Measurements from ENCODE around the gene FOXP4.

FOXP4 gene

DNA sequence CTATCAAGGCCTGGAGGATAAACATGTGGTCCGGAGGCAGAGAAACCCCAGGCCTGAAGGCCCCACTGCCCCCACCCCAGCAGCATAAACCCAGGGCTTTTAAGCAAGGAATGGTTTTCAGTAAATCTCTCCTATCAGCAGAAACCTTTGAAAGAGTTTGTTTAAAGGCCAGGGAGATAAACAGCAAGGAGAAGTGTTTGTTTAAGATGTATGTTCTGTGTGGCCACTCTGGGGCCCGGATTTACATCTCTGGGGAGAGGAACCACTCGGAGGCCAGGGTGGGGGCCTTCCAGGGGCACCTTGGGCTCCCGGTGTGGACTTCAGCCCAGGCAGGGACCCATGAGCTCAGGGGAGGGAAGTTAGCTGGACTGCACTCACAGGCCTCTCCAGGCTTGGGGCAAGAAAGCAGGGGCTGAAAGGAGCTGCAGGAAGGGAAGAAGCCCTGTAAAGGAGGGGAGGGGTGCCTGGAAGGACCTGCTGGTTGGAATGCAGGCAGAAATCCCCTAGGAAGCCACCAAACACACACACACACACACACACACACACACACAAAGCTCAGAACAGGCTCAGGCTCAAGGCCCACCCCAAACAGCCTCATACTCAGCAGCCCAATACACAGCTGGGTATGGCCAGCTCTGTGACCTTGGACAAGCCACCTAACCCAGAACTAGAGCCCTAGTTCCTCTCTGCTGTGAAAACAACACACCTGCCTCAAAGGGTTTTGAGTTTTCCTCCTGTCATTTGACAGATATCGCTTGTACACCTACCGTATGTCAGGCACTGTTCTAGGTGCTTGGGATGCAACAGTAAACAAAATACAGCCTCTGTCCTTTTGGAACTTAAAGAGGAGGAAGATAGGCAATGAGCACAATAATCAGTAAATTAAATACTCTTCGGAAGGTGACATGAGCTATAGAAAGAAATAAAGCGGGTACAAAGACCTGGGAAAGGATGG, 26.2 kb upstream of the FOXP4 start:
- no peak for DNase-seq (ENCODE audit: low read depth)

DNA sequence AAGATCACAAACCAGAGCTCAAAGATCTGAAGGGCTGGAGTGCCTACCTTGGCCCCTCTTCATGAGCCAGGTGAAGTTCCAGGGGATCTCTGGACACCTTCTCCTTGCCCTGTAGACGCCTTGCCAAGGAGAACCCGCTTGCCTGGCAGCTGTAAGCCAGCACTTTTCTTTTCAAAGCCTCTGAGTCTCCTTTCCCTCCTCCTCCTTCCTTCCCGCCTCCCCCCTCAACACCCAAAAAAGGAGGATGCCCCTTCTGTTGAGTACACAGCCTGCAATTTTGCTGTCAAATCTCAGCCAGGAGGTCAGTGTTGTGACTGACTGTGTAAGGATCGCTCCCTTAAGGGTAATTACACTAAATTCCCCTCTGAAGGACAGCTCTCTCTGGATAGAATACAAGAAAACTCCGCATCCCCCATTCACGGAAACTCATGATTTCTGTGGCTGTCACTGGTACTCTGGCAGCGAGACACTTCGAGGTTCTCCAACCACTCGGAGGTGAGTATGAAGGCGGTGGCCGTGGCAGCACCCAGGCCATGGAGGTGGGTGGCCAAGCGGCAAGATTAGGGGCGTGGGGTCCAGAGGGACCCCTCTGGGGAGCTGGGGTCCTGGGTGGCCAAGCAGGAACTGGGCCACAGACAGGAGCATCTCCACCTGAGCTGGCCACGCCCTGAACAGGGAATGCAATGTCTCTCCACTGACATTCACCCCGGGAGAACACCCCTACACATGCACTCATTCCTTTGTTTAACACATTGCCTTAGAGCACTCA, 23.2 kb upstream of the FOXP4 start:
- no peak for DNase-seq (ENCODE audit: low read depth)

DNA sequence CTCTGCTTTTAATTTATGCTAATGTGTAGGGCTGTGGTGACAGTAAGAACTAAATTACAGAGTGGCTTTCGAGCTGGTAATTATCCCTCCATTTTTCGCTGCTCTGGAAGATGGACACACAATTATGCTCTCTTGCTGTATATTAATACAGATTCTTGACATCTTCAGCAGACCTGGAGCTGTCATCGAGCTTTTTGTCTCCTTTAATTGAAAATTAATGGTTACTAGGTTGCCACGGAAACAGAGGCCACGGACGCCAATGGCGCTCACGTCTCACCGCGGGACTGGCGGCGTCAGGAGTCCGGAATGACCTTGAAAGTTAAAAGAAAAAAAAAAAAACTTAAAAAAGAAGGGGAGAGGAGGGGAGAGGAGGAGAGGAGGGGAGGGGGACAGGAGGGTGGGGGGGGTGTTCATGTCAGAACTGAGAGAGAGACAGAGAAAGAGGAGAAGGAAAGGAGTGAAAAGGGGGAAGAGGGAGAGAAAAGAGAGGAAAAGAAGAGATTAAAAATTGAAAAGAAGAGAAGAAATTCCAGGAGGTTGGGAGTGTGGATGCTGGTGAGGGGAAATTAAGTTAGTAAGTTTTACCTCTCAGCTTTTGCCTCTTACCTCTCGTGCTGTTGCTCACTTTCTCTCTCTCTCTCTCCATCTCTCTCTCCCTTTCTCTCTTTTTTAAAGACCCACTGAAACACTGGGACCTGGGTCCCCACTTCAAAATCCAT, 22.1 kb upstream of the FOXP4 start:
- no peak for DNase-seq (ENCODE audit: low read depth)

DNA sequence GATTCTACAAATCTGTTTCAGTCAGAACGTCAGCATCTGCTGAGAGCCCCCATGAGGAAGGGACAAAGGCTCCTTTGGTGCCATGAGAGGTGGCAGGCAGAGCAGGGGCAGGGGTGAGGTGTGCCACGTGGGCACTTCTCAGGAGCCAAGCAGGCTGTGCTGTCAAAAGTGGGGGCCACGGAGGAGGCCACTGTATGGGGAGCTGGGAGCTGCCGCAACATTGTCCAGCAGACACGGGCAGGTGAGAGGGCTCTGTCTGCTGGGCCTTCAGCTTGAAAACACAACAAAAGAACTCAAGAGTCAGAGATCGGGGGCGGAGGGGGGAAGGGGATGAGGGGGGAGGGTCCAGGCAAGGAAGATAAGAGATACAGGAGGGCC, 21.6 kb upstream of the FOXP4 start:
- no peak for DNase-seq (ENCODE audit: low read depth)

DNA sequence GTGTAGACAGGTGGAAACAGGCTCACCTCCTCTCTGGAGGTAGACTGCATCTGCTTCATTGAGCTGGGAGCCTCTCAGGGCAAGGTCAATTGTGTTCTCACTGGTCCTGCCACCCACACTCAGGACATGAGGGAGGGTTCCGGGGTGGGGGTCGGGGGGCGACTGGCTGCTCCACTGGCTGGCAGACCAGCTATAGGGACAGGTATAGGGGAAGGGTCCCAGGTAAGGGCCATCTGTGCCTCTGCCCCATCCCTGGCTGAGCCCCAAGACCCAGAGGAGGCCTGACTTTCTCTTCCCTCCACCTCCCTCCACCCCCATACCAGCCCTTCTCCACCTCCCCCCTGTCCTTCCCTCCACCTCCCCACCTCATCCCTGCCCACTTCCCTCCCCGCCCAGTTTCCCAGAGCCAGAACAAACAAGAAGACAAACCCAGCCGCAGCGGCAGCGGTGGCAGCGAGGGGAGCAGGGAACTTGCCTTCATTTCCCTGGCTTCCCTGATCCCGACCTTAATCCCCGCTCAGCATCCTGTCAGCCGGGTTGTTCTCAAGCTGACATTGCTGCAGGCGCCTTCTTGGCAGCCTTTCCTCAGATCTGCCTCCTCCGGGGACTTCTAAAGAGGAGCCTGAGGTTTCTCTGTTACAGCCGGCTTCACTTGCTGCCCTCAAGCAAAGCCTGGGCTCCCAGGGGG, 18.3 kb upstream of the FOXP4 start:
- DNase-seq (ENCODE audit: low read depth): no peak

DNA sequence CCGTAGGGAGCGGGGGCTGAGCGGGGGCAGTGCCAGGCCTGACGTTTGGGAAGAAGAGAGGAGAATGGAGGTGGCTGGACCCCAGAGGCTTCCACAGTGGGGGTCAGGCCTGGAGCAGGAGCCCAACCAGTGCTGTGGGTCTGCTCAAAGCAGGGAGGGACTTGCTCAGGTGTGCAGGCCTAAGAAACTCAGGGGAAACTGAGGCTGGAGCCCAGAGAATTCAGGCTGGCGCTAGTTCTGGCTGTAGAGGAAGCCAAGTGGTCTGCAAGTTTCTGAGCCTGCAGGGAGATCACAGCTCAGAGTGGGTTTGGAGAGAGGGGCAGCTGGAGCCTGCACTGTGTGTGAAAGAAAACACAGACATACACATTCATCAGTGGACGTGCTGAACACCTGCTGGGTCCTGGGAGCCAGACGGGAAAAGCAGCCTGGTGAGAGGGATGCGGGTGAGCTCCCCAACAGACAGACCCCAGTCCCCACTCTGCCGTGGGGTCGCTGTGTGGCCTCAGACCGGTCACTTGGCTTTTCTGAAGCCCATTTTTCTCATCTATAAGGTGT, 17.7 kb upstream of the FOXP4 start:
- DNase-seq (ENCODE audit: low read depth): no peak

DNA sequence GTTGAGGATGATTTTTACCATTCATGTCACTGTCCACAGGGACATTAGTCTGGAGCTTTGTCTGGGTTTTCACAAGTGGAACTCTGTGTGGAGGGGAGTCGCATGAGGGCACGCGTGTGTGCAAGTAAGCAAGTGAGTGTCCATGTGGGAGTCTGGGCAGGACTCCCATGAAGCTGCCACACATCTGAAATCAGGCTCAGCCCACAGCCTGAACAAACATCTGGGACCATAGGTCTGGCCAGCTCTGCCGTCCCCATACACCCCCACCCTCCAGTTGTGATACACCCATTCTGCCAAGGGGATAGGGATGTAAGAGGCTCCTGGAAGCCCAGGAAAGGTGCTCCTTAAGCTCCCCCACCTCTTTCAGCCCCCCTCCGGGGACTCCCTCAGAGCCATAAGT, 17.1 kb upstream of the FOXP4 start:
- no peak for DNase-seq (ENCODE audit: low read depth)

DNA sequence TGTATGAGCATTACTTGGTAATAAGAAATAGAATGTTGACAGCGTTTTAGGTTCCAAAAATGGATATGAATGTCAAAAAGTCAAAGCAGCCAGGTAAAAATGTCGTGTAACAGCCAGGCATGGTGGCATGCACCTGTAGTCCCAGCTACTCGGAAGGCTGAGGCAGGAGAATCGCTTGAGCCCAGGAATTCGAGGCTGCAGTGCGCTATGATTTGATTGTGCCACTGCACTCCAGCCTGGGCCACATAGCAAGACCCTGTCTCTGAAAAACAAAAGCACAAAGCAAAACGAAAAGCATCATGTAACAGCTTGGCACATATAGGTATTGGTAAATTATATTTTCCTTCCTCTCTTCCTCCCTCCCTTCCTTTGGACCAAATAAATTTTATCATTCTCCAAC, 16.2 kb upstream of the FOXP4 start:
- DNase-seq (ENCODE audit: low read depth): no peak

DNA sequence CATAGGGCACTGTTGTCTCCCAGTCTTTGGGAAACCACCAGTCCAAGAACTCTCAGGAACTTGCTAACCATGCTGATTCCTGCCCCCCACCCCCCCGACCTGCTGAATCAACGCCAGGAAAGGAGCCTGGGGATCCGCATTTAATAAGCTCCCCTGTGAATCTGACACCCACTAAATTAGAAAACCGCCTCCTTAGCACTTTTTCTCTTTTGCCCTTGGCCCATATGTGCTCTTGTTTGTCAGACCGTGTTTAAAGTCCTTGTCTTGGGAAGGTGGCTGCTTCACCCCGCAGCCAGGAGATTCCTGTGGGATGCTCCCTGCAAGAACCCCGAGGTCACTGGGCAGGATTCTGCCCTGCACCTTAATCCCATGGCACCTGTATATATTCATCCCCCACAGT, 15.7 kb upstream of the FOXP4 start:
- no peak for DNase-seq (ENCODE audit: low read depth)

DNA sequence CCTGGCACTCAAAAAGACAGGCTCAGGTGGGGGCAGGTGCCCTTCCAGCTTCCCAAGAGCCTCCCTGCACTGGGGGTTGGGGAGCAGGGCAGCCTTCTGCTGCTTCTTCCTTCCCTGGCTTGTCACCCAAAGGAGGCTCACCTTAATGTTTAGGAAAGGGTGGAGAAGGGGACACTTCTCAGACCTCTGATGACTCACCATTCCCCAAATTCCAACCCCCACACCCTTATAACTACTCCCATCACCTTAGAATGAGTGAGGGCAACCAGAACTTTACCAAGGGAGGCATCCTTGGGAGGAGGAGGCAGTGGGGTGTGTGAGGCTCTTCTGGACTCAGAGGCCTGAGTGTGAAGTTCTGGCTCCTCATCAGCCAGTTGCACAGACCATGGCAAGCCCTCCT, 15.2 kb upstream of the FOXP4 start:
- DNase-seq (ENCODE audit: low read depth): no peak

DNA sequence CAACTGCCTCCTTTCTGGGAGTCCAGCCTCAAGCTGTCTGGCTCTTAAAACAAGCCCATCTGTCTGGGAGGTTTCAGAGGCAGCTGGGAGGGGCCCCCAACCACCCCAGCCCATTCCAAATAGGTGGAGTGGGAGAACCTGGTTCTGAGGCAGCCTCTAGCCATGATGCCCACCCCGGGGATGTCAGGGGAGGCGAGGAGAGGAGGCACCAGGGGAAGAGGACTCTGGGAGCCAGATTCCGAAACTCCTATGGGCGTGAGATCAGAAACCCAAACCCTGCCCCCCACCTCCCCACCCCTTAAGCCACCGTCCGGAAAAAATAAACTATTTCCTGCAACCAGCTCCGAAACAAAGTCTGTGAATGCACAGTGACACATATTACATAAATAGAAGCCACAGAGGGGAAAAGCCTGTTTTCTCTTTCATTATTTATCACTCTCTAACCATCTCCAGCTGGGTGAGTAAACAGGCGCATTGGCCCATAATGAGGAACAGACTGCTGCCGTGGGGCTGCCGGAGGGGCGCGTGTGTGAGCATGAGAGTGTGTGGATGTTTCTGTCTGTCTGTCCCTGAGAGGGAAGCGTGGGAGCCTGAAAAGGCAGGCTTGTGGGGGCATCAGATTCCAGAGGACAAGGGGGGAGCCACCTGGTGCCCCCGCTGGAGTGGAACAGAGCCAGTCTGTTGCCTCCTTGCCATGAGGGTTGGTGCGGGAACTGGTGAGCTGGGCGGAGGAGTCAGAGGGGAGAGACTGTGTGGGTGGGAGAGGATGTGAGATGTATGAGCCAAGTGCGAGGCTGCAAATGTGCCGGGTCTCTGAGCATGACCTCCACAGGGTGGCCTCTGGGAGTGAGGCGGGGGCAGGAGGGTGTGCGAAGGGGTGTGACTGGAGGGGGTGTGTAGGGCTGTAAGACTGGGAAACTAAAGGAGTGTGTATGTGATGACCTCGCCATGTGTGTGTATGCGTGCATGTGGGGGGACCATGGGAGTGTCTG, 14.3 kb upstream of the FOXP4 start:
- DNase-seq (ENCODE audit: low read depth): no peak

DNA sequence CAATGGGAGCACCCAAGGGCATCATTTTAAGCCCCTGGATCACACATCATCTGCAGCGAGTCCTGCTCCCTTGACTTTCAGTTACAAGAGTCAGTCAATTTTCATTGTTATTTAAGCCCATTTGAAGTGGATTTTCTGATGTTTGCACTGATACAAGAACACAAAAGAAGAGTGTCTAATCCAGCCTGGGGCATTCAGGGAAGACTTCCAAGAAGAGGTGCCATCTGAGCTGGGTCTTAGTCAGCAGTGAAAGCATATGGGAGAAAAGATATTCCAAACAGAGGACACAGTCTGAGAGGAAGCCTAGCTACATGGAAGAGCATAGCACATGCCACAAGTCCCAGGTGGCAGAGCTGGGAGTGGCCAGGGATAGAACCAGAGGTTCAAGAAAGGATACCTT, 10.4 kb upstream of the FOXP4 start:
- DNase-seq (ENCODE audit: low read depth): no peak

DNA sequence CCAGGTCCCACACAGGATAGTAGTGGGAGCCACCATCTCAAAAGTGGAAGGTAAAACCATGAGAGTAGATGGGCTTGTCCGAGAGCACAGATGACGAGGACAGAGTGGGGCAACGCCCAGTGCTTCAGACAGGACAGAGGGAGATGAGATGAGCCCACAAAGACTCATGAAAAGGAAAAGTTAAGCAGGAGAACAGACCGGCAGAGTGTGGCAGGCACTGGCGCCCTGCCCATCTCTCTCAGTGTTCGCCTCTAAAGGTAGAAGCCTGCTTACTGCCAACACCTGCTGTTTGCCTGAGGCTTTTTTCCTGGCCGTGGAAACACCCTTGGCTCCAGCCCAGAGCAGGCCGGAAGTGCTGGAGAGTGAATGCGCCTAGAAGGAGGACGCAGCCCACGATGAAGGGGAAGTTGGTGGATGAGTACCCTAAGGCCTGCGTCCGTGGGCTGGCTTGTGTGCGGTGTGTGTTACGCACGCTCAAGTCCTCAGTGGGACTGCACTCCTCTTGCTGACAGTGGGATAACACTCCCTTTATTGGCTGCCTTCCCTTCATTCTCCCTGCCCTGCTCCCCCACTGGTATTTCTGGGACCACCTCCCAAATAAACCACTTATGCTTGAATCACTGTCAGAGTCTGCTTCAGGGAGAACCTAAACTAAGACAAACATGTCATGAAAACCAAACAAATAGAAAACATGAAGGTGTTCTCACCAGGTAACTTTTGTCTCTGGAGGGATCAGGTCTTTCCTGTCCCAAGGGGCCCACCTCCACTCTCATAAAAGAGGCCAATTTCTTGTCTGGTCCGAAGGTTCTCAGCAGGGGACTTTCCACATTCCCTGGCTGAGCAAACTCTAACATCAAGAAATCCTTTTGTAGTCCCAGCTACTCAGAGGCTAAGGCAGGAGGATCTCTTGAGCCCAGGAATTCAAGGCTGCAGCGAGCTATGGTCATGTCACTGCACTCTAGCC, 9.1 kb upstream of the FOXP4 start:
- DNase-seq (ENCODE audit: low read depth): no peak

DNA sequence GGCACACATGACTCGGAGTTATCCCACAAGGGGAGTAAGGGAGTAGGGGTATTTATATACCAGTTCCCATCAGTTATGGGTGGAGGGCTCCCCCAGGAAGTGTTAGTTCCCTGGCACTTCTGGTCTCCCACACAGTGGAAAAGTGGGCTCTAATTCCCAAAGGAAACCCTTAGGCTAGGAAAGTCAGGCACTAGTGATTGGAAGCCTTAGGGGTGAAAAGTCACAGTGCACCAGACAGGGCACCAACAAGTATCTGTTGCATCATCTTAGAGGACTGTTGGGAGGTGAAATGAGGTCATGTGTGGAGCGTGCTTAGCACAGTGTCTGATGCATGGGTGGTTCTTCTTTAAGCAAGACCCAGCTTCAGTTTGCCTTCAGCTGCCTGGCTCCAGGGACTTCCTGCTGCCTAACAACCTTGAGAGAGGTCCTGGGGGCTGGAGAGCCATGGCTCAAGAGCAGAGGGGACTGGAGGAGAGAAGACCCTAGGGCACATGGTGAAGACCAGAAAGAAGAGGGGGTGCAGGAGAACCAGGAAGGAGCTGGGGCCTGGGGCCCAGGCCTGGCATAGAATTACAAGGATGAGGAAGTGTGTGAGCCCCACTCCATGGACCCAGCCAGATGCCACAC, 7.5 kb upstream of the FOXP4 start:
- DNase-seq (ENCODE audit: low read depth): no peak

DNA sequence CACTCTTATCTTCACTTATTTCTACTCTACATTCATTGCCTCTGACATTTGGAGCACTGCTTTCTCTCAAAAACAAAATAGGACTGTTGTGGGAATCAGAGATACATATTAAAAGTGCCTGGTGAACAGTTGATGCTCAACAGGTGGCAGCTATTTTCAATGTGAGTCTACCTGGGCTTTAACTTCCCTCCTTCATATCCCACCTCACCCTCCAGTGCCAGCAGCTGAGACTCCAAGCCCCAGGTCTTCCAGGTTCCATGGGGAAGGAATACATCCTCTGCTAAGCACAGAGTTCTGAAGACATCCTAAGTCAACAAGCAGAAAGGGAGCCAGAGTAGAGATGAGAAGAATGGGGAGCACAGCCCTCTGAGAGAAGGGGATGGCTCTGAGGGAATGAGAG, 7.0 kb upstream of the FOXP4 start:
- no peak for DNase-seq (ENCODE audit: low read depth)

DNA sequence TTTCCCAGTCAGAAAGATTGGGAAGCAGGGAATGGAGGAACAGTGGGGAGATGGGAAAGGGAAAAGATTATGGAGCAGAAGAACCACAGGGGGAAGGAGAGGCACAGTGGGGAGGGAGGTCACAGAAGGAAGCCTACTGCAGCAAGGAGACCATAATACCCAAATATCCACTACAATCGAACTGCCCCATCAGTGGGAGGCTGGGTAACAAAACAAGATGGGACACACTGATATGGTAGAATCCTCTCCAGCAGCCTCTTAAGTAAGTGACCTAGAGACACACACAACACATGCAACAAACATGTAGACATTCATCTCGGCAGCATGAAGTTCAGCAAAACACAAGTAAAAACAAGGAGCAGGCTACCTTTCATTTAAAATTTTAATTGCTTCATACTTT, 4.8 kb upstream of the FOXP4 start:
- DNase-seq (ENCODE audit: low read depth): no peak

DNA sequence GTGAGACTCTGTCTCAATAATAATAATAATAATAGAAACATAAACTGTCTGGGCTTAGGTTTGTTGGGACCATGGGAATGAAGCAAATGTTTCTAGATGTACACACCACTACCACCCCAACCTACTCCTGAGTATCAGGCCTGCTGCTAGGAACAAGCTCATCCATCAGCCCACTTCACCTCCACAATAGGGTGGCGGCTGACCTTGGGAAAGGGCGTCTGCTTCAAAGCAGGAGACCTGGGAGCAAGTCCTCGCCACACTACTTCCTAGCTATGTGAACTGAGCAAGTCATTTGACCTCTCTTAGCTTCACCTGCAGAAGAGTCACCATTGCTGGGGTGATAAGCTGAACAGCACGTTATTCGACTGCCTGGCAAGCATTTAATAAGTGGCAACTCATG, 3.1 kb upstream of the FOXP4 start:
- no peak for DNase-seq (ENCODE audit: low read depth)

DNA sequence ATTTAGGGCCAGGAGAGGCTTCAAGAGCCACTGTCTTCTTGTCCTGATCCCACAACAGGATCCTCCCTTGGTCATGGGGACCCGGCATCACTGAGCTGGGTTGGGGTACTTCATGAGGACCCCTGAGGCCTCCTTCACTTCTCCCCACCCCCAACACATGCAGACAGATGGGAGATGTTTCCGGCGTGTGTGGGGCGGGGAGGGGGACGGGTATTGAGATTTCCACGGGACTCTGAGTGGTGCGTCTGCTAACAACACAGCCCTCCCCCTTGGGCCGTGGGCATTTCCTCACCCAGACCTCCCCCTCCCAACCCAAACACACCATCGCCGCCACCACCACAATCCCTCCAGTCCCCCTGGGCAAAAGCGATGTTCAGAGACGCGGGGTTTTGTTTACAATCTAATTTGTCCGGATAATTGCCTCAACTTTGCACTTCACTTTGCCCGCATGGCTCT, 906 bp upstream of the FOXP4 start:
- no peak for DNase-seq (ENCODE audit: low read depth)

DNA sequence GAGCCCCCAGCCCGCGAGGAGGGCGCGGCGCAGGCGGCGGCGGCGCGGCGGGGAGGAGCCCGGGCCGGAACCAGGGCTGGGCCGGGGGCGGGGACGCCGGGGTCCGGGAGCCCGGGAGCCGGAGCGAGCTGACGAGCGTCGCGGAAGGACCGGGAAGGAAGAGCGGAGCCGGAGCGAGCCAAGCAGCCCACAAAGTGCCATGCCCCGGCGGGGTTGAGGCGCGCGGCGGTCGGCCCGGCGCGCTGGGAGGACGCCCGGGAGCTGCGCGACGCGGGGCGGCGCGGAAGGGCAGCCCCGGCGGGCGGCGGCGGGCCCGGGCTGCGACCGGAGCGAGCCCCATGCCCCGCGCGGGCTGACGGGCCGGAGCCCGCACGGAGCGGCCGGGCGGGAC, 289 bp downstream of the FOXP4 start:
- no peak for DNase-seq (ENCODE audit: low read depth)
